H1 (cell line): ENCODE data around the gene PROZ. TPM values are rescaled to one million over a fixed set of nuclear protein-coding genes. Genes with fewer than 3 reads are reported as not detected.

Experiments used
- BCL11A ChIP-seq, 2 experiments: IDR thresholded peaks; one replicate each; pipeline ENCODE4 v1.6.1; 2011; ENCODE audit warnings: low read depth in 2 of 2, low read length in 2 of 2, mild to moderate bottlenecking in 2 of 2
- BRCA1 ChIP-seq: IDR thresholded peaks from 2 replicates; pipeline ENCODE4 v1.6.1; 2012; ENCODE audit warnings: low read depth, low read length, improper control_type of control experiment
- CBX5 ChIP-seq: fragments of 300-800, 300-1000 bp; sonication (generic); IDR thresholded peaks from 2 replicates; pipeline ENCODE4 v1.7.1; 2016; ENCODE audit warnings: antibody characterized with exemption, low read length, low read depth
- E2F6 ChIP-seq: IDR thresholded peaks from 2 replicates; pipeline ENCODE4 v1.6.1; 2012; ENCODE audit warnings: inconsistent platforms
- JUN ChIP-seq: IDR thresholded peaks from 2 replicates; pipeline ENCODE4 v1.6.1; 2011; ENCODE audit warnings: low read depth, mild to moderate bottlenecking, improper control_type of control experiment, low read length
- RAD21 ChIP-seq, 2 experiments: IDR thresholded peaks in 1 of 2; conservative IDR thresholded peaks in 1 of 2; 2 replicates each; pipeline ENCODE4 v1.6.1; 2011; ENCODE audit warnings: low read depth in 2 of 2, low read length in 2 of 2, improper control_type of control experiment in 1 of 2, inconsistent platforms in 1 of 2, mild to moderate bottlenecking in 1 of 2, moderate library complexity in 1 of 2
- SIN3A ChIP-seq, 2 experiments: IDR thresholded peaks in 1 of 2; conservative IDR thresholded peaks in 1 of 2; 2 replicates each; pipeline ENCODE4 v1.6.1; 2011 to 2012; ENCODE audit warnings: low read length in 2 of 2, improper control_type of control experiment in 1 of 2, low read depth in 1 of 2, mild to moderate bottlenecking in 1 of 2
- polyA plus RNA-seq, 7 experiments: library from polyadenylated mRNA; depleted of rRNA in 3 of 7; stranded (reverse) in 5 of 7; unstranded in 2 of 7; fragments of >200 nt in 5 of 7; fragments of 200-250 nt in 2 of 7; gene quantifications; 1 replicate in 5 of 7; 2 replicates in 1 of 7; 4 replicates in 1 of 7; pipeline versions ENCODE4 v1.2.1 to v1.2.3, GENCODE V29; 2011 to 2013; ENCODE audit warnings: missing spikeins in 2 of 7, mixed read lengths in 2 of 7
- total RNA-seq: library from RNA; stranded (reverse); fragmentation: NEBNext Ultra II Directional; extraction: Animal tissue kit (Norgen Biotek cat#: 25700); gene quantifications from 2 replicates; pipeline ENCODE4 v1.2.1, GENCODE V29; 2021
- TF ChIP-seq, protein P1 (sequence below): fragments of 300-600 bp; sonication (generic); IDR thresholded peaks from 2 replicates; pipeline ENCODE4 v1.7.1; 2012; ENCODE audit warnings: low read length, moderate library complexity, mild to moderate bottlenecking, inconsistent platforms; ENCODE audit not compliant: insufficient replicate concordance

Gene PROZ
- total and polyA plus RNA-seq, 2 of the 8 experiments (the other 6 are each of a cell fraction or from before 2014, with no cell fraction given) = not detected

GRCh38 chr13:113110048-113110851 is 48.2 kb upstream of the PROZ start (continued):
- TF ChIP-seq, protein P1, sequence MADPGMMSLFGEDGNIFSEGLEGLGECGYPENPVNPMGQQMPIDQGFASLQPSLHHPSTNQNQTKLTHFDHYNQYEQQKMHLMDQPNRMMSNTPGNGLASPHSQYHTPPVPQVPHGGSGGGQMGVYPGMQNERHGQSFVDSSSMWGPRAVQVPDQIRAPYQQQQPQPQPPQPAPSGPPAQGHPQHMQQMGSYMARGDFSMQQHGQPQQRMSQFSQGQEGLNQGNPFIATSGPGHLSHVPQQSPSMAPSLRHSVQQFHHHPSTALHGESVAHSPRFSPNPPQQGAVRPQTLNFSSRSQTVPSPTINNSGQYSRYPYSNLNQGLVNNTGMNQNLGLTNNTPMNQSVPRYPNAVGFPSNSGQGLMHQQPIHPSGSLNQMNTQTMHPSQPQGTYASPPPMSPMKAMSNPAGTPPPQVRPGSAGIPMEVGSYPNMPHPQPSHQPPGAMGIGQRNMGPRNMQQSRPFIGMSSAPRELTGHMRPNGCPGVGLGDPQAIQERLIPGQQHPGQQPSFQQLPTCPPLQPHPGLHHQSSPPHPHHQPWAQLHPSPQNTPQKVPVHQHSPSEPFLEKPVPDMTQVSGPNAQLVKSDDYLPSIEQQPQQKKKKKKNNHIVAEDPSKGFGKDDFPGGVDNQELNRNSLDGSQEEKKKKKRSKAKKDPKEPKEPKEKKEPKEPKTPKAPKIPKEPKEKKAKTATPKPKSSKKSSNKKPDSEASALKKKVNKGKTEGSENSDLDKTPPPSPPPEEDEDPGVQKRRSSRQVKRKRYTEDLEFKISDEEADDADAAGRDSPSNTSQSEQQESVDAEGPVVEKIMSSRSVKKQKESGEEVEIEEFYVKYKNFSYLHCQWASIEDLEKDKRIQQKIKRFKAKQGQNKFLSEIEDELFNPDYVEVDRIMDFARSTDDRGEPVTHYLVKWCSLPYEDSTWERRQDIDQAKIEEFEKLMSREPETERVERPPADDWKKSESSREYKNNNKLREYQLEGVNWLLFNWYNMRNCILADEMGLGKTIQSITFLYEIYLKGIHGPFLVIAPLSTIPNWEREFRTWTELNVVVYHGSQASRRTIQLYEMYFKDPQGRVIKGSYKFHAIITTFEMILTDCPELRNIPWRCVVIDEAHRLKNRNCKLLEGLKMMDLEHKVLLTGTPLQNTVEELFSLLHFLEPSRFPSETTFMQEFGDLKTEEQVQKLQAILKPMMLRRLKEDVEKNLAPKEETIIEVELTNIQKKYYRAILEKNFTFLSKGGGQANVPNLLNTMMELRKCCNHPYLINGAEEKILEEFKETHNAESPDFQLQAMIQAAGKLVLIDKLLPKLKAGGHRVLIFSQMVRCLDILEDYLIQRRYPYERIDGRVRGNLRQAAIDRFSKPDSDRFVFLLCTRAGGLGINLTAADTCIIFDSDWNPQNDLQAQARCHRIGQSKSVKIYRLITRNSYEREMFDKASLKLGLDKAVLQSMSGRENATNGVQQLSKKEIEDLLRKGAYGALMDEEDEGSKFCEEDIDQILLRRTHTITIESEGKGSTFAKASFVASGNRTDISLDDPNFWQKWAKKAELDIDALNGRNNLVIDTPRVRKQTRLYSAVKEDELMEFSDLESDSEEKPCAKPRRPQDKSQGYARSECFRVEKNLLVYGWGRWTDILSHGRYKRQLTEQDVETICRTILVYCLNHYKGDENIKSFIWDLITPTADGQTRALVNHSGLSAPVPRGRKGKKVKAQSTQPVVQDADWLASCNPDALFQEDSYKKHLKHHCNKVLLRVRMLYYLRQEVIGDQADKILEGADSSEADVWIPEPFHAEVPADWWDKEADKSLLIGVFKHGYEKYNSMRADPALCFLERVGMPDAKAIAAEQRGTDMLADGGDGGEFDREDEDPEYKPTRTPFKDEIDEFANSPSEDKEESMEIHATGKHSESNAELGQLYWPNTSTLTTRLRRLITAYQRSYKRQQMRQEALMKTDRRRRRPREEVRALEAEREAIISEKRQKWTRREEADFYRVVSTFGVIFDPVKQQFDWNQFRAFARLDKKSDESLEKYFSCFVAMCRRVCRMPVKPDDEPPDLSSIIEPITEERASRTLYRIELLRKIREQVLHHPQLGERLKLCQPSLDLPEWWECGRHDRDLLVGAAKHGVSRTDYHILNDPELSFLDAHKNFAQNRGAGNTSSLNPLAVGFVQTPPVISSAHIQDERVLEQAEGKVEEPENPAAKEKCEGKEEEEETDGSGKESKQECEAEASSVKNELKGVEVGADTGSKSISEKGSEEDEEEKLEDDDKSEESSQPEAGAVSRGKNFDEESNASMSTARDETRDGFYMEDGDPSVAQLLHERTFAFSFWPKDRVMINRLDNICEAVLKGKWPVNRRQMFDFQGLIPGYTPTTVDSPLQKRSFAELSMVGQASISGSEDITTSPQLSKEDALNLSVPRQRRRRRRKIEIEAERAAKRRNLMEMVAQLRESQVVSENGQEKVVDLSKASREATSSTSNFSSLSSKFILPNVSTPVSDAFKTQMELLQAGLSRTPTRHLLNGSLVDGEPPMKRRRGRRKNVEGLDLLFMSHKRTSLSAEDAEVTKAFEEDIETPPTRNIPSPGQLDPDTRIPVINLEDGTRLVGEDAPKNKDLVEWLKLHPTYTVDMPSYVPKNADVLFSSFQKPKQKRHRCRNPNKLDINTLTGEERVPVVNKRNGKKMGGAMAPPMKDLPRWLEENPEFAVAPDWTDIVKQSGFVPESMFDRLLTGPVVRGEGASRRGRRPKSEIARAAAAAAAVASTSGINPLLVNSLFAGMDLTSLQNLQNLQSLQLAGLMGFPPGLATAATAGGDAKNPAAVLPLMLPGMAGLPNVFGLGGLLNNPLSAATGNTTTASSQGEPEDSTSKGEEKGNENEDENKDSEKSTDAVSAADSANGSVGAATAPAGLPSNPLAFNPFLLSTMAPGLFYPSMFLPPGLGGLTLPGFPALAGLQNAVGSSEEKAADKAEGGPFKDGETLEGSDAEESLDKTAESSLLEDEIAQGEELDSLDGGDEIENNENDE = no peak
- no peak for TF ChIP-seq RAD21 (IDR thresholded peaks at IDR 0.05 in 1 of 2, conservative IDR thresholded peaks at IDR 0.05 in 1 of 2; ENCODE audit: low read depth in 2 of 2, low read length in 2 of 2)
- TF ChIP-seq BCL11A (IDR thresholded peaks at IDR 0.05; ENCODE audit: low read depth in 2 of 2, low read length in 2 of 2) = no peak
- peak; percentile 73 for TF ChIP-seq E2F6
- TF ChIP-seq BRCA1 = no peak
- TF ChIP-seq JUN = no peak
- no peak for TF ChIP-seq CBX5
- TF ChIP-seq SIN3A (conservative IDR thresholded peaks at IDR 0.05 in 1 of 2, IDR thresholded peaks at IDR 0.05 in 1 of 2; ENCODE audit: low read depth in 1 of 2, low read length in 2 of 2) = no peak
